HepG2 (cell line): ENCODE measurements around the gene ZBTB45. TPM values are rescaled to one million over a fixed set of nuclear protein-coding genes. Genes with fewer than 3 reads are reported as not detected.

ENCODE experiments used
- ATF2 ChIP-seq: sonication (generic); formaldehyde crosslinking; IDR thresholded peaks from 2 replicates; pipeline ENCODE4 v1.4.0; 2020; ENCODE audit warnings: missing genetic modification reagents
- CREM ChIP-seq, 2 experiments: sonication (generic) in 1 of 2; formaldehyde crosslinking in 1 of 2; IDR thresholded peaks; 2 replicates each; pipeline versions ENCODE4 v1.4.0 to v1.6.1; 2016 to 2020; ENCODE audit warnings: antibody characterized with exemption in 1 of 2, mild to moderate bottlenecking in 1 of 2, missing genetic modification reagents in 1 of 2
- DR1 ChIP-seq: sonication (generic); formaldehyde crosslinking; IDR thresholded peaks from 2 replicates; pipeline ENCODE4 v1.8.0; 2021; ENCODE audit warnings: mild to moderate bottlenecking, missing genetic modification reagents, inconsistent platforms
- ETV5 ChIP-seq: IDR thresholded peaks from 2 replicates; pipeline ENCODE4 v1.6.1; 2018; ENCODE audit warnings: missing biosample characterization, missing genetic modification reagents, inconsistent platforms, borderline replicate concordance
- FOXA1 ChIP-seq, 2 experiments: fragments of 450-650 bp in 1 of 2; sonication (generic) in 1 of 2; formaldehyde crosslinking in 1 of 2; IDR thresholded peaks; 2 replicates each; pipeline versions ENCODE4 v1.4.0 to v1.6.1; 2016 to 2020; ENCODE audit warnings: missing genetic modification reagents in 1 of 2
- HNRNPLL ChIP-seq: fragments of 200-400 bp; formaldehyde crosslinking; IDR thresholded peaks from 2 replicates; pipeline ENCODE4 v1.6.1; 2017; ENCODE audit warnings: mild to moderate bottlenecking, low read depth, low read length; ENCODE audit not compliant: poor library complexity, severe bottlenecking
- ISL2 ChIP-seq: sonication (generic); formaldehyde crosslinking; IDR thresholded peaks from 2 replicates; pipeline ENCODE4 v1.5.0; 2020; ENCODE audit warnings: missing genetic modification reagents
- KDM4B ChIP-seq: sonication (generic); formaldehyde crosslinking; IDR thresholded peaks from 2 replicates; pipeline ENCODE4 v1.4.0; 2020; ENCODE audit warnings: missing genetic modification reagents
- KMT2B ChIP-seq: IDR thresholded peaks from 2 replicates; pipeline ENCODE4 v1.6.1; 2016; ENCODE audit warnings: missing genetic modification reagents, missing compliant biosample characterization
- MEIS1 ChIP-seq: sonication (generic); formaldehyde crosslinking; IDR thresholded peaks from 2 replicates; pipeline ENCODE4 v1.9.0; 2021; ENCODE audit warnings: mild to moderate bottlenecking, missing genetic modification reagents, moderate library complexity, borderline replicate concordance
- RAD51 ChIP-seq: fragments of 450-650 bp; IDR thresholded peaks from 2 replicates; pipeline ENCODE4 v1.6.1; 2016; ENCODE audit warnings: borderline replicate concordance
- SIN3A ChIP-seq: IDR thresholded peaks from 2 replicates; pipeline ENCODE4 v1.6.1; 2011; ENCODE audit warnings: low read depth, mild to moderate bottlenecking, control low read depth, low read length, borderline replicate concordance
- SIN3B ChIP-seq: fragments of 150-350 bp; IDR thresholded peaks from 2 replicates; pipeline ENCODE4 v1.6.1; 2014; ENCODE audit warnings: low read length
- SRSF4 ChIP-seq: fragments of 200-400 bp; formaldehyde crosslinking; IDR thresholded peaks from one replicate; pipeline ENCODE4 v1.6.1; 2018; ENCODE audit warnings: mild to moderate bottlenecking, low read depth, low read length, moderate library complexity; ENCODE audit not compliant: poor library complexity, severe bottlenecking
- TARDBP ChIP-seq: sonication (generic); formaldehyde crosslinking; IDR thresholded peaks from 2 replicates; pipeline ENCODE4 v1.8.0; 2022; ENCODE audit warnings: mild to moderate bottlenecking, missing genetic modification reagents
- TEF ChIP-seq: sonication (generic); formaldehyde crosslinking; IDR thresholded peaks from 2 replicates; pipeline ENCODE4 v1.5.0; 2020; ENCODE audit warnings: missing genetic modification reagents
- TFAP4 ChIP-seq: sonication (generic); IDR thresholded peaks from 2 replicates; pipeline ENCODE4 v1.6.1; 2016; ENCODE audit warnings: low read depth, borderline replicate concordance
- TGIF2 ChIP-seq: IDR thresholded peaks from 2 replicates; pipeline ENCODE4 v1.6.1; 2016; ENCODE audit warnings: control low read depth, missing compliant biosample characterization
- ZNF124 ChIP-seq: sonication (generic); formaldehyde crosslinking; IDR thresholded peaks from 2 replicates; pipeline ENCODE4 v1.4.0; 2020; ENCODE audit warnings: missing genetic modification reagents
- ZNF143 ChIP-seq: sonication (generic); formaldehyde crosslinking; IDR thresholded peaks from 2 replicates; pipeline ENCODE4 v1.4.0; 2020; ENCODE audit warnings: missing genetic modification reagents
- ZNF383 ChIP-seq: sonication (generic); formaldehyde crosslinking; IDR thresholded peaks from 2 replicates; pipeline ENCODE4 v1.4.0; 2020; ENCODE audit warnings: missing genetic modification reagents, mild to moderate bottlenecking, borderline replicate concordance
- ZNF652 ChIP-seq: IDR thresholded peaks from 2 replicates; pipeline ENCODE4 v1.6.1; 2016; ENCODE audit warnings: low read depth, borderline replicate concordance
- ZNF704 ChIP-seq: sonication (generic); formaldehyde crosslinking; IDR thresholded peaks from 2 replicates; pipeline ENCODE4 v1.8.1; 2023; ENCODE audit warnings: mild to moderate bottlenecking, inconsistent platforms, moderate library complexity, missing genetic modification reagents, borderline replicate concordance
- polyA plus RNA-seq, 8 experiments: library from polyadenylated mRNA; depleted of rRNA in 3 of 8; stranded (reverse) in 7 of 8; unstranded in 1 of 8; fragments of >200 nt; fragmentation: Illumina TruSeq in 4 of 8; extraction: Trizol in 4 of 8; gene quantifications; 2 replicates each; pipeline versions ENCODE4 v1.2.1 to v1.2.3, GENCODE V29; 2011 to 2016; ENCODE audit warnings: low read depth in 4 of 8, missing spikeins in 1 of 8, mixed read lengths in 1 of 8; ENCODE audit not compliant: insufficient read depth in 1 of 8
- total RNA-seq, 5 experiments: library from RNA; depleted of rRNA; stranded (reverse); fragments of >200 nt; fragmentation: Illumina TruSeq; extraction: Trizol; gene quantifications; 2 replicates each; pipeline ENCODE4 v1.2.3, GENCODE V29; 2016; ENCODE audit warnings: low read depth in 1 of 5

The ZBTB45 gene
- total and polyA plus RNA-seq, 2 of the 13 experiments (the other 11 are each of a cell fraction or from before 2014, with no cell fraction given) = 3.0 to 3.7 TPM

- TF ChIP-seq TARDBP = no peak
- TF ChIP-seq HNRNPLL = peak; percentile 44
- TF ChIP-seq ZNF652 (CRISPR knock-in tag) = no peak
- TF ChIP-seq MEIS1 (CRISPR knock-in tag) = peak; percentile 71
- peak; percentile 46; the same call in 1 of the 2 replicates for TF ChIP-seq ZNF124 (CRISPR knock-in tag)
- peak; percentile 39; the same call in 1 of the 2 replicates for TF ChIP-seq TFAP4
- TF ChIP-seq ATF2 (CRISPR knock-in tag) = peak; percentile 40; the same call in 1 of the 2 replicates
- TF ChIP-seq KDM4B (CRISPR knock-in tag) = peak; percentile 49; the same call in 1 of the 2 replicates
- peak; percentile 53; the same call in 1 of the 2 replicates for TF ChIP-seq ETV5
- no peak for TF ChIP-seq TEF (CRISPR knock-in tag)
- TF ChIP-seq ZNF143 (CRISPR knock-in tag) = peak; percentile 94
- TF ChIP-seq ISL2 = no peak; the same call in 1 of the 2 replicates
- no peak for TF ChIP-seq ZNF704 (CRISPR knock-in tag)
- peak; percentile 46; the same call in 1 of the 2 replicates for TF ChIP-seq DR1
- TF ChIP-seq SRSF4 = no peak
- peak; percentile 97 for TF ChIP-seq RAD51
- TF ChIP-seq SIN3B = peak; percentile 41; the same call in 1 of the 2 replicates
- no peak for TF ChIP-seq KMT2B (CRISPR knock-in tag)
- peak; percentile 83; the same call in 1 of the 2 replicates for TF ChIP-seq TGIF2 (CRISPR knock-in tag)
- TF ChIP-seq ZNF383 (CRISPR knock-in tag) = no peak
- TF ChIP-seq CREM (IDR thresholded peaks at IDR 0.05) = peak; percentile 82
- no peak for TF ChIP-seq CREM (CRISPR knock-in tag; IDR thresholded peaks at IDR 0.05)
- no peak for TF ChIP-seq FOXA1 (IDR thresholded peaks at IDR 0.05)
- TF ChIP-seq FOXA1 (CRISPR knock-in tag; IDR thresholded peaks at IDR 0.05) = 0 out of 2 replicates have a peak, but pooled peaks have one; percentile 11
- TF ChIP-seq SIN3A = peak; percentile 82; the same call in 1 of the 2 replicates
These were observed 52.6 kb downstream of the ZBTB45 start, which contains the start of gene ZNF324 (continued) for GRCh38 chr19:58466760-58467589.
